Breast epithelium (tissue), 3 donors: Measurements from ENCODE around the gene CRIM1.

ENCODE experiments used
- CTCF ChIP-seq, 3 donors: fragments of 450-650 bp; IDR thresholded peaks; one replicate each; pipeline ENCODE4 v1.5.1; 2016 to 2017; ENCODE audit warnings: antibody characterized with exemption in 3 of 3, mild to moderate bottlenecking in 3 of 3, moderate library complexity in 3 of 3
- POLR2A ChIP-seq: fragments of 450-650 bp; IDR thresholded peaks from one replicate; pipeline ENCODE4 v1.6.1; 2016; ENCODE audit warnings: antibody characterized with exemption, mild to moderate bottlenecking, moderate library complexity
- POLR2AphosphoS5 ChIP-seq, 3 donors: sonication (generic); formaldehyde crosslinking; IDR thresholded peaks; one replicate each; pipeline ENCODE4 v1.6.1; 2017; ENCODE audit warnings: antibody characterized with exemption in 3 of 3

GRCh38 chr2:36403675-36404230 lies 48.2 kb downstream of the CRIM1 start:
- TF ChIP-seq CTCF (IDR thresholded peaks at IDR 0.05) (no peak), POLR2A (no peak), POLR2AphosphoS5 (IDR thresholded peaks at IDR 0.05) (no peak)
